MM.1S (cell line): ENCODE measurements around the gene PLCXD3.

Experiments used
- DNase-seq: peaks from one replicate; pipeline ENCODE4 v3.0.0-alpha.2; 2015
- H2AFZ ChIP-seq: fragments of 300-600 bp; sonication (generic); 2 replicates; pipeline ENCODE4 v1.6.0; 2016; ENCODE audit warnings: antibody characterized with exemption, low read length
- H3F3A ChIP-seq: fragments of 300-600 bp; sonication (generic); 2 replicates; pipeline ENCODE4 v1.6.1; 2016; ENCODE audit warnings: mild to moderate bottlenecking, antibody characterized with exemption, low read length, moderate library complexity, mixed read lengths; ENCODE audit not compliant: insufficient read depth
- H3K27ac ChIP-seq: fragments of 300-600 bp; sonication (generic); 2 replicates; pipeline ENCODE4 v1.5.1; 2016; ENCODE audit warnings: mild to moderate bottlenecking, low read length
- H3K27me3 ChIP-seq: fragments of 300-600 bp; sonication (generic); replicated peaks from 2 replicates; pipeline ENCODE4 v1.6.0; 2016; ENCODE audit warnings: low read length; ENCODE audit not compliant: insufficient read depth
- H3K36me3 ChIP-seq: fragments of 300-600 bp; sonication (generic); replicated peaks from 2 replicates; pipeline ENCODE4 v1.6.1; 2016; ENCODE audit warnings: mild to moderate bottlenecking, low read length, mixed read lengths; ENCODE audit not compliant: insufficient read depth
- H3K4me1 ChIP-seq: fragments of 300-600 bp; sonication (generic); 2 replicates; pipeline ENCODE4 v1.6.1; 2016; ENCODE audit warnings: low read length, mixed read lengths
- H3K4me2 ChIP-seq: fragments of 300-600 bp; sonication (generic); 2 replicates; pipeline ENCODE4 v1.6.0; 2016; ENCODE audit warnings: low read depth, low read length
- H3K4me3 ChIP-seq: fragments of 300-600 bp; sonication (generic); 2 replicates; pipeline ENCODE4 v1.5.1; 2016; ENCODE audit warnings: low read length, mixed read lengths
- H3K79me2 ChIP-seq: fragments of 300-600 bp; sonication (generic); 2 replicates; pipeline ENCODE4 v1.6.1; 2016; ENCODE audit warnings: mixed run types, low read length, mixed read lengths
- H3K9ac ChIP-seq: fragments of 300-600 bp; sonication (generic); 2 replicates; pipeline ENCODE4 v1.6.1; 2016; ENCODE audit warnings: low read length, mixed read lengths
- H3K9me2 ChIP-seq: fragments of 300-600 bp; sonication (generic); replicated peaks from 2 replicates; pipeline ENCODE4 v1.6.1; 2016; ENCODE audit warnings: mild to moderate bottlenecking, low read length, mixed read lengths; ENCODE audit not compliant: insufficient read depth
- H3K9me3 ChIP-seq: fragments of 300-600 bp; sonication (generic); replicated peaks from 2 replicates; pipeline ENCODE4 v1.6.1; 2016; ENCODE audit warnings: mild to moderate bottlenecking, low read length, mixed read lengths; ENCODE audit not compliant: insufficient read depth
- H4K20me1 ChIP-seq: fragments of 300-600 bp; sonication (generic); 2 replicates; pipeline ENCODE4 v1.6.1; 2016; ENCODE audit warnings: mild to moderate bottlenecking, low read length, moderate library complexity, mixed read lengths; ENCODE audit not compliant: insufficient read depth
- EZH2 ChIP-seq: fragments of 300-600 bp; sonication (generic); optimal IDR thresholded peaks from 2 replicates; pipeline ENCODE3; 2017; ENCODE audit warnings: low read depth, mild to moderate bottlenecking, antibody characterized with exemption, low read length, mixed read lengths
- EZH2phosphoT487 ChIP-seq: fragments of 300-600 bp; sonication (generic); IDR thresholded peaks from 2 replicates; pipeline ENCODE4 v1.6.1; 2018; ENCODE audit warnings: antibody characterized with exemption, low read length
- TF ChIP-seq, protein P1 (sequence below): fragments of 300-600 bp; sonication (generic); IDR thresholded peaks from 2 replicates; pipeline ENCODE4 v1.5.1; 2016; ENCODE audit warnings: antibody characterized with exemption, low read length, mixed read lengths

Gene PLCXD3

DNA sequence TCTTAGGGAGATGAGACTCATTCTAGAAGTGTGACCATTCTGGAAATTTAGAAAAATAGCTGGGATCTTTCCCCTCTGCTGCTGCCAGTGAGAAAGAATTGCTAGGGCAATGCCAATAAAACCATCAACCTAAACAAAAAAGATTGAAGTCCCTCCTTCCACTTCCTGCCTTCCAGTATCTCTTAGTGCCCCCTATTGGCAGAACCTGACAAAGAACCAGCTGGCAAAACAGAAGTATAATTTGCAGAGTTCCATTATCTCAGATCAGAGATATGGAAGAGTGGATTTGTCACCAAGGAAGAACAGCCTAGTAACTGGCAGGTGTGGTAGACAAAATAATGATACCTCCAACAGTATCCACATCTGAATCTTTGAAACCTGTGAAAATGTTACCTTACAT is 13.8 kb upstream of the PLCXD3 start:
- Histone ChIP-seq H3F3A (no peaks in the 10 kb centered on the region), H3K36me3 (no peaks in the 10 kb centered on the region), H3K4me3 (no peak overlapping the region), H3K27me3 (no peaks in the 10 kb centered on the region), H3K9me3 (no peaks in the 10 kb centered on the region), H3K9me2 (no peaks in the 10 kb centered on the region), H4K20me1 (no peaks in the 10 kb centered on the region), H2AFZ (no peak overlapping the region), H3K27ac (no peak overlapping the region), H3K9ac (no peak overlapping the region), H3K79me2 (no peaks in the 10 kb centered on the region), H3K4me2 (no peak overlapping the region), H3K4me1 (no peaks in the 10 kb centered on the region)
- no peak for TF ChIP-seq EZH2phosphoT487
- TF ChIP-seq, protein P1, sequence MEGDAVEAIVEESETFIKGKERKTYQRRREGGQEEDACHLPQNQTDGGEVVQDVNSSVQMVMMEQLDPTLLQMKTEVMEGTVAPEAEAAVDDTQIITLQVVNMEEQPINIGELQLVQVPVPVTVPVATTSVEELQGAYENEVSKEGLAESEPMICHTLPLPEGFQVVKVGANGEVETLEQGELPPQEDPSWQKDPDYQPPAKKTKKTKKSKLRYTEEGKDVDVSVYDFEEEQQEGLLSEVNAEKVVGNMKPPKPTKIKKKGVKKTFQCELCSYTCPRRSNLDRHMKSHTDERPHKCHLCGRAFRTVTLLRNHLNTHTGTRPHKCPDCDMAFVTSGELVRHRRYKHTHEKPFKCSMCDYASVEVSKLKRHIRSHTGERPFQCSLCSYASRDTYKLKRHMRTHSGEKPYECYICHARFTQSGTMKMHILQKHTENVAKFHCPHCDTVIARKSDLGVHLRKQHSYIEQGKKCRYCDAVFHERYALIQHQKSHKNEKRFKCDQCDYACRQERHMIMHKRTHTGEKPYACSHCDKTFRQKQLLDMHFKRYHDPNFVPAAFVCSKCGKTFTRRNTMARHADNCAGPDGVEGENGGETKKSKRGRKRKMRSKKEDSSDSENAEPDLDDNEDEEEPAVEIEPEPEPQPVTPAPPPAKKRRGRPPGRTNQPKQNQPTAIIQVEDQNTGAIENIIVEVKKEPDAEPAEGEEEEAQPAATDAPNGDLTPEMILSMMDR: peak; percentile 50
- no peak for DNase-seq

DNA sequence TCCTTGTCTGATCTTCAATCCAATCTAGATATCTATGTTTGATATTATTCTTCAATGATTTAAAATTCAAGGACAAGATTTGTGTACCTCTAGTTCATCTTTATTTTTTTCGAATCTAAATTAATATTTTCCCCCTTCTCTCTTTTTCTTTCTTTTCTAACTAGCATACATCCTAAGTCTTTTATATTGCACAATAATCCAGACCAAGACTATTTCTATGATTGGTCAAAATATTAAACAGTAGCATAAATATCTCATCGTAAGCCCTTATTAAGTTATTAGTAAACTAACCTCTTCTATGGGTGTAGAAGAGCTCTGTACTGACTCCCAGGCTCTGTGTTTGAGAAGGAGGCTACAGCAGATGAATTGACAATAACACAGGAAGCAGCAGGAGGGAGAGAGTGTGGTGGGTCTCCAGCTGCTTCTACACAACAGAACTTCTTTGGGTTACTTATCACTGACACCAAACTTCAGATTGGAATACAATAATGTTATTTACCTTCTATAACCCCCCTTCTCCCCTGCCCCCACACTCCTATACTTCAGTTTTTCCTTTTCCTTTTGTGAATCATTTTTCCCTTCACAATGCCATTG is 11.9 kb upstream of the PLCXD3 start:
- no peak for DNase-seq
- H2AFZ ChIP-seq: no peak overlapping the region
- H3F3A ChIP-seq: no peaks in the 10 kb centered on the region
- H3K9ac ChIP-seq: no peak overlapping the region
- H3K27me3 ChIP-seq: no peaks in the 10 kb centered on the region
- no peak overlapping the region for H3K4me3 ChIP-seq
- H3K4me1 ChIP-seq: no peaks in the 10 kb centered on the region
- H4K20me1 ChIP-seq: no peaks in the 10 kb centered on the region
- H3K9me2 ChIP-seq: no peaks in the 10 kb centered on the region
- no peaks in the 10 kb centered on the region for H3K79me2 ChIP-seq
- TF ChIP-seq EZH2phosphoT487 (no peak), EZH2 (no peak)
- TF ChIP-seq, protein P1: no peak
- no peaks in the 10 kb centered on the region for H3K36me3 ChIP-seq
- H3K27ac ChIP-seq: no peak overlapping the region
- no peak overlapping the region for H3K4me2 ChIP-seq
- H3K9me3 ChIP-seq: no peaks in the 10 kb centered on the region

DNA sequence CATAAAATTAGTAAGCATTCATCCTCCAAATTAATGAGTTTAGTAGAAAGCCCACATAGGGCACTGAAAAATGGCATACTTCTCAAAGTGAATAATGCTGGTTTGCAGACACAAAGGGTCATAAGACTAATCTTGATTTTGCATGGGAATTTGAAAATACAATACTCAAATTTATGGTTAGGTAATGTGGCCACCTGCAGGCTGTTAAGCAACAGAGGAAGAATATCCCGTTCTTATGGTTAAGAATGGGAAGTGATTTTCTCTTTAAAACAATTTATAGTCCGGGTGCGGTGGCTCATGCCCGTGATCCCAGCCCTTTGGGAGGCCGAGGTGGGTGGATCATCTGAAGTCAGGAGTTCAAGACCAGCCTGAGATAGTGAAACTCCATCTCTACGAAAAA is 9.4 kb upstream of the PLCXD3 start:
- H4K20me1 ChIP-seq: no peaks in the 10 kb centered on the region
- no peak overlapping the region for H3K4me3 ChIP-seq
- H3K9me3 ChIP-seq: no peaks in the 10 kb centered on the region
- H3K27ac ChIP-seq: no peak overlapping the region
- H3K36me3 ChIP-seq: no peaks in the 10 kb centered on the region
- no peaks in the 10 kb centered on the region for H3K79me2 ChIP-seq
- TF ChIP-seq, protein P1: peak; percentile 8; the same call in 1 of the 2 replicates
- no peak for TF ChIP-seq EZH2phosphoT487
- no peak overlapping the region for H3K9ac ChIP-seq
- no peaks in the 10 kb centered on the region for H3F3A ChIP-seq
- no peaks in the 10 kb centered on the region for H3K9me2 ChIP-seq
- no peak for DNase-seq
- H3K27me3 ChIP-seq: no peaks in the 10 kb centered on the region
- no peak overlapping the region for H2AFZ ChIP-seq
- no peak overlapping the region for H3K4me2 ChIP-seq
- no peaks in the 10 kb centered on the region for H3K4me1 ChIP-seq
